ENCODE results near the gene HSD11B1.

GRCh38 chr1:209721323-209721722 lies 16.7 kb downstream of the HSD11B1 start:
- TF ChIP-seq CTCF (IDR thresholded peaks at IDR 0.05 in 2 of 3, conservative IDR thresholded peaks at IDR 0.05 in 1 of 3; ENCODE audit: borderline replicate concordance in 1 of 3, insufficient read depth in 1 of 3, low read depth in 2 of 3, low read length in 2 of 3) (no peak), JUND (IDR thresholded peaks at IDR 0.05) (no peak), POLR2AphosphoS5 (IDR thresholded peaks at IDR 0.05; ENCODE audit: low read depth, low read length) (no peak), ATF3 (IDR thresholded peaks at IDR 0.05) (no peak), YY1 (IDR thresholded peaks at IDR 0.05; ENCODE audit: extremely low read depth, insufficient replicate concordance, low read depth, low read length) (no peak), RAD21 (IDR thresholded peaks at IDR 0.05; ENCODE audit: low read depth) (no peak), MAX (IDR thresholded peaks at IDR 0.05) (no peak), REST (IDR thresholded peaks at IDR 0.05; ENCODE audit: low read depth) (no peak), EGR1 (IDR thresholded peaks at IDR 0.05; ENCODE audit: low read depth) (no peak), POLR2A (IDR thresholded peaks at IDR 0.05; ENCODE audit: borderline replicate concordance, extremely low read depth, insufficient read depth, insufficient read length) (no peak), TCF7L2 (IDR thresholded peaks at IDR 0.05; ENCODE audit: borderline replicate concordance, extremely low read depth, insufficient read depth, insufficient read length) (no peak)
